HuH-7.5 (cell line): ENCODE results near the gene ARHGAP9.
"Not testable (repeated sequence)": the region's sequence is repeated elsewhere in the genome, so short reads cannot be mapped to it uniquely, and the experiment has no call there.

Experiments used
- DNase-seq: peaks from one replicate; pipeline ENCODE4 v3.0.0; 2011; ENCODE audit warnings: low spot score

The ARHGAP9 gene

GRCh38 chr12:57456737-57457490 is 22.8 kb downstream of the ARHGAP9 start:
- no peak for DNase-seq

- DNase-seq, result no peak
These were observed 23.4 kb downstream of the ARHGAP9 start for GRCh38 chr12:57456145-57456700.

GRCh38 chr12:57455374-57456144 is 24.1 kb downstream of the ARHGAP9 start:
- DNase-seq, result no peak

GRCh38 chr12:57454566-57455373 is 24.9 kb downstream of the ARHGAP9 start, which contains the start of gene INHBE:
Gene INHBE (plus strand): TSS chr12:57455307. CDS start chr12:57455537, 230 bp downstream.
- DNase-seq, result no peak

GRCh38 chr12:57454213-57454565 is 25.5 kb downstream of the ARHGAP9 start:
- DNase-seq, result no peak

- DNase-seq, result no peak
These were observed 26.6 kb downstream of the ARHGAP9 start for GRCh38 chr12:57452937-57453509.

GRCh38 chr12:57452181-57452936 is 27.3 kb downstream of the ARHGAP9 start:
- no peak for DNase-seq

- no peak for DNase-seq
These were observed 28.4 kb downstream of the ARHGAP9 start for GRCh38 chr12:57451233-57451778.

GRCh38 chr12:57450057-57450456 is 29.6 kb downstream of the ARHGAP9 start:
- DNase-seq, result no peak

- DNase-seq, result no peak
These were observed 30.3 kb downstream of the ARHGAP9 start for GRCh38 chr12:57449375-57449774.

- DNase-seq, result no peak
These were observed 31.0 kb downstream of the ARHGAP9 start for GRCh38 chr12:57448669-57449068.

GRCh38 chr12:57446292-57446960 is 33.2 kb downstream of the ARHGAP9 start:
- no peak for DNase-seq

- no peak for DNase-seq
These were observed 34.9 kb downstream of the ARHGAP9 start for GRCh38 chr12:57444744-57445143.

- DNase-seq, result not testable (repeated sequence)
These were observed 35.3 kb downstream of the ARHGAP9 start for GRCh38 chr12:57444337-57444736.

- DNase-seq, result no peak
These were observed 37.7 kb downstream of the ARHGAP9 start for GRCh38 chr12:57441846-57442427.

- not testable (repeated sequence) for DNase-seq
These were observed 38.3 kb downstream of the ARHGAP9 start for GRCh38 chr12:57441393-57441792.

GRCh38 chr12:57439762-57440266 is 39.9 kb downstream of the ARHGAP9 start:
- no peak for DNase-seq

- DNase-seq, result no peak
These were observed 41.3 kb downstream of the ARHGAP9 start for GRCh38 chr12:57438400-57438799.

GRCh38 chr12:57435293-57435692 is 44.4 kb downstream of the ARHGAP9 start:
- DNase-seq, result no peak
